AML-193 (cell line): ENCODE measurements around the gene PNMA5.

Experiments
- DNase-seq, 2 experiments: peaks; one replicate each; lab custom pipeline; 2025; lab: John Stamatoyannopoulos, UW

The PNMA5 gene

DNA sequence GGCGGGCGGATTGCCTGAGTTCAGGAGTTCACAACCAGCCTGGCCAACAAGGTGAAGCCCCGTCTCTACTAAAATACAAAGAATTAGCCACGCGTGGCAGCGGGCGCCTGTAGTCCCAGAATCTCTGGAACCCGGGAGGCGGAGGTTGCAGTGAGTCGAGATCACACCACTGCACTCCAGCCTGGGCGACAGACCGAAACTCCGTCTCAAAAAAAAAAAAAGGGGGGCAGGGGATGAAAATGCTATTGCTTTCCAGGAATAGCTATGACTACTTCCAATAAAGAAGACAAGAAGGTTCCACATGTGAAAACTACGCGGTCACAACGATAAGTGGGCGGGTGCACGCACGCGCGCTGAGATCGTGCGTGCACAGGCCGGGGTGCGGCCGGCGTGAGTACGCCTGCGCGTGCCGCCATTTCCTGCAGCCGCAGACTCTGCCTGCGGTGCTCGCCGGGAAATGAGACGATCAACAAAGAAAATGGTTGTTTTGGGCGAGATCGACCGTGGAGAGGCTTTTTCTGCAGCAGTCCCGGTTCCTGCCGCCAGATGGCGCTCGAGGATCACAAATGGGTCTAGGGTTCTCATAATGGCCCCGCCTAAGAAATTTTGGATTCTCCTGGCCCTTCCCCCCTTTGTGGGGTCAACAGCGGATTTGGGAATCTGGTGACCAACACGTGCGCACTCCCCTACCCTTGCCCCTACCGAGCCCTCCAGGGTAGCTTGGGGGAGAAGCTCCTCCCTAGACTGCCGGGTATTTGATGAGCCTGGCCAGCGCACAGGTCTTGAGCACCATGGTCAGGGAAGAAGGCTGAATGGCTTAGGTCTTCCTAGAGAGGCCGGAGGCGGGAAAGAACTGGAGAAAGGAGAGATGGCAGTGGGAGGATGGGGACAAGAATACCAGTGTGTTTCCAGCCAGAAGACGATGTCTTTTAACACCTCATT is 35.1 kb downstream of the PNMA5 start:
- peak; percentile 64 to 68 for DNase-seq

DNA sequence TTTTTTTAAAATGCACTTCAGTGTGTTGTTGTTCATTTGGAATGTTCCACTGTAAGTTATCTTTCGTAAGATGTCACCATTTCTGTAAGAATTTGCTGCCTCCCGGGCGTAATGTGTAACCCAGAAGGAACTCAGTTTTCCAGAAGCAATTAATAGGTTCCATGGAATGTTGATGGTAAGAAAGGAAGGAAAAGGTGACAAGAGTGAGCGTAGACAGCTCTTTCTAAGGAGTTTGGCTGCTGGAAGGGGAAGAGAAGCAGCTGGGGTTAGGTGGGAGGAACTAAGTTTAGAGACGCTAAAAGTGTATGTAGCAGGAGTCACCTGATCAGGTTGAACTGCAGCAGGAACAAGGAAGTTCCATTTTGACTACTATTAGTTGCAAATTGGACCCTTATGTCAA is 35.9 kb downstream of the PNMA5 start:
- no peak for DNase-seq

GRCh38 chrX:152950786-152951185 is 43.1 kb downstream of the PNMA5 start:
- no peak for DNase-seq

GRCh38 chrX:152949114-152949513 is 44.8 kb downstream of the PNMA5 start:
- no peak for DNase-seq

- no peak for DNase-seq
Observed at GRCh38 chrX:152946681-152947080, 47.2 kb downstream of the PNMA5 start.

DNA sequence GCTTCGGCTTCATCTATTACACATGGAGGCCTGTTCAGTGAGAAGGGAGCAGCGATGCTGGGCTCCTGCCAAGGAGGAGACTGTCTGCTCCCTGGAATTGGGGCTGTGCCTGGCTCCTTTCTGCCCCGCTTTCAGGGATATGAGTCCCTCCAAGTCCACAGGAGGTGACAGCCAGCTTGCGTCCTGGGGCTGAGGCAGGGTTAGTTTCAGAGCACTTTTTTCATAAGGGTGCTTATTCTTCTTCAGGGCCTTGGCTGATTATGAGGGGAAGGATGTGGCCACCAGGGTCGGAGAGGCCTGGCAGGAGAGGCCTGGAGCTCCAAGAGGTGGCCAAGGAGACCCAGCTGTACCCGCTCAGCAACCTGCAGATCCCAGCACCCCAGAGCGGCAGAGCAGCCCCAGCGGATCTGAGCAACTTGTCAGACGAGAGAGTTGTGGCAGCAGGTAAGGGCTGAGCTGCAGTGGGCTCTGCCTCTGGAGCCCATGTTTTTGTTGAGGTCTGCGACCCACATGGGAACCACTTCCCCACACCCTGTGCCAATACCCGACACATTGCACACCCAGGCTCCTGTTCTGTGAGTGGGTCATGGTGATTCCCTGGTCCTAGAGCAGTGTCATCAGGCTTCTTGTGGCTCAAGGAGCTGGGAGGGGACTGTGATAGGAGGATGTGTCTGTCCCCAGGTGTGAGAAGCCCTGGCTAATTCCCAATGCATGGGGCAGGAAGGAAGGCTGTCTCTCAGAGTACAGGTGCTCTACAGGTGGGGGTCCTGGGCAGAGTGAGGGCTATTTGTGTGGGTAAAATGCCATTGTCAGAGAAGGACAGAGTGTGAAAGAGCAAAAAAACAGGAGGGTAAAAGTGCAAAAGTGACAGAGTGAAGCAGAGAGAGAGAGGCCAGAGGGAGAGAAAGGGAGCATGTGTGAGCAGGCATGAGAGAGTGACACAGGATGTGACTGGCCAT is 48.6 kb downstream of the PNMA5 start:
- no peak for DNase-seq

DNA sequence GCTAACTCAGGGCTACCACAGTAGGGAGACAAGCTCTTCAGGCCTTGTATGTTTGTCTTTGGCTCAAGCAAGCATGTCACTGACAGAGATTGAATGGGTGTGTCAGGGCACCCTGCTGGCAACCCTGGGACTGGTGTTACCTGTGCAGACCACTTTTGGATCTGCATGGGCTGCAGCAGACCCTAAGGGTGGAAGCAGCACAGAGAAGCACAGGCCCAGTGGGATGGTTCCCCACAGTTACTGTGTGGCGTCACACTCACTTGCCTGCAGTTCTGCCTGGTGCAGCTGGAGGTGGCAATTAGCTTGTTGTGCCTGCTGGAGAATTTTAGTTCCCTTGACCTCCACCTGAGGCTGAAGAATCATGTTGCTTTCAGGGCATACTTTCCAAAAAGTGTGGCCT is 50.1 kb downstream of the PNMA5 start:
- no peak for DNase-seq

- DNase-seq, result no peak
Observed at GRCh38 chrX:152942077-152942442, 51.9 kb downstream of the PNMA5 start.

GRCh38 chrX:152941328-152942076 is 52.4 kb downstream of the PNMA5 start:
- peak; percentile 72 for DNase-seq
